ENCODE measurements around the gene MT1F.
A peak's percentile ranks its signal among the peaks of the same experiment; 100 is the strongest.

- TF ChIP-seq CTCF (IDR thresholded peaks at IDR 0.05 in 4 of 5, conservative IDR thresholded peaks at IDR 0.05 in 1 of 5) (peak in 1 of 5 experiments; percentile 27), POLR2A (IDR thresholded peaks at IDR 0.05) (no peak)
Measured at GRCh38 chr16:56688762-56689161, 31.0 kb downstream of the MT1F start.

Data from gastrocnemius medialis (tissue), 4 donors.